HCT116 (cell line): ENCODE results near the gene RS1.

Source experiments
- CTCF ChIP-seq, 3 experiments: fragments of 200-600 bp in 1 of 3; sonication (generic) in 1 of 3; IDR thresholded peaks in 2 of 3; conservative IDR thresholded peaks in 1 of 3; 2 replicates each; pipeline ENCODE4 v1.5.1; 2012 to 2017; ENCODE audit warnings: low read depth in 2 of 3, low read length in 2 of 3, antibody characterized with exemption in 1 of 3, borderline replicate concordance in 1 of 3, control low read depth in 1 of 3, mild to moderate bottlenecking in 1 of 3, mixed read lengths in 1 of 3, mixed run types in 1 of 3, moderate library complexity in 1 of 3; ENCODE audit not compliant: insufficient read depth in 1 of 3
- EZH2 ChIP-seq: fragments of 200-600 bp; sonication (generic); IDR thresholded peaks from 2 replicates; pipeline ENCODE4 v1.6.1; 2017; ENCODE audit warnings: antibody characterized with exemption, mixed run types
- EZH2phosphoT487 ChIP-seq: fragments of 200-600 bp; IDR thresholded peaks from 2 replicates; pipeline ENCODE4 v1.6.1; 2018; ENCODE audit warnings: antibody characterized with exemption, borderline replicate concordance
- POLR2A ChIP-seq: IDR thresholded peaks from 2 replicates; pipeline ENCODE4 v1.7.0; 2011; ENCODE audit warnings: borderline replicate concordance; ENCODE audit not compliant: insufficient read depth, insufficient read length; ENCODE audit errors: extremely low read depth
- POLR2AphosphoS5 ChIP-seq: IDR thresholded peaks from 2 replicates; pipeline ENCODE4 v1.6.1; 2011; ENCODE audit warnings: mild to moderate bottlenecking, low read depth, low read length, moderate library complexity
- YY1 ChIP-seq: IDR thresholded peaks from 2 replicates; pipeline ENCODE4 v1.6.1; 2011; ENCODE audit warnings: low read length, low read depth, moderate library complexity, mild to moderate bottlenecking; ENCODE audit not compliant: insufficient replicate concordance; ENCODE audit errors: extremely low read depth
- ZBTB33 ChIP-seq: IDR thresholded peaks from 2 replicates; pipeline ENCODE4 v1.6.1; 2011; ENCODE audit warnings: mild to moderate bottlenecking, low read length, moderate library complexity; ENCODE audit not compliant: insufficient replicate concordance; ENCODE audit errors: extremely low read depth

- TF ChIP-seq ZBTB33 (no peak), CTCF (IDR thresholded peaks at IDR 0.05 in 2 of 3, conservative IDR thresholded peaks at IDR 0.05 in 1 of 3; ENCODE audit: borderline replicate concordance in 1 of 3, insufficient read depth in 1 of 3, low read depth in 2 of 3, low read length in 2 of 3) (no peak), YY1 (no peak), POLR2AphosphoS5 (no peak), POLR2A (no peak), EZH2 (no peak), EZH2phosphoT487 (no peak)
Observed at GRCh38 chrX:18696653-18697052, 24.7 kb upstream of the RS1 start.
